ENCODE results near the gene SUSD4. TPM values are rescaled to one million over a fixed set of nuclear protein-coding genes. Genes with fewer than 3 reads are reported as not detected.

The SUSD4 gene
- total and polyA plus RNA-seq, 3 donors from 2014 or later, result 13.9 to 17.7 (median 13.9) TPM

DNA sequence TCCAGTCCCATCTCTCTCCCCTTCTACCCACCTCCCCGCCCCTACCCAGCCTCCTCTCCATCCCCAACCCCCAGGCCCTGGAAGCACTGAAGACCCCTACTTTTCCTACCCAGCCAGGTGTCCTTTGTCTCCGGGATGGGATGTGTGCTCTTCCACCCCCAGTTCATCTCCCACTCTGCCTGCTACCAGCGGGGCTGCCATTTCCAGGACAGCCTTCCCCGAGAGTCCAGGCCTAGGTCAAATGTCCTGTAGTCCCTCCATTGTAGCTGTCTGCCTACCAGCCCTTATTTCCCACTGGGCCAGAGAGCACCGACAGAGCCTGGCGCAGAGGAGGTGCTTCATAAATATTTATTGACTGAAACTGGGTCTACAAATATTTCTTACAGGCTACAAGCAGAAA is 148.9 kb downstream of the SUSD4 start:
- H3K9me3 ChIP-seq, result no peaks in the 10 kb centered on the region
- intact Hi-C loops (cut with DNase I; ENCODE audit: low total_unique reads), result no loop called here
- TF ChIP-seq POLR2A (IDR thresholded peaks at IDR 0.05), result no peak
- TF ChIP-seq, protein P1, sequence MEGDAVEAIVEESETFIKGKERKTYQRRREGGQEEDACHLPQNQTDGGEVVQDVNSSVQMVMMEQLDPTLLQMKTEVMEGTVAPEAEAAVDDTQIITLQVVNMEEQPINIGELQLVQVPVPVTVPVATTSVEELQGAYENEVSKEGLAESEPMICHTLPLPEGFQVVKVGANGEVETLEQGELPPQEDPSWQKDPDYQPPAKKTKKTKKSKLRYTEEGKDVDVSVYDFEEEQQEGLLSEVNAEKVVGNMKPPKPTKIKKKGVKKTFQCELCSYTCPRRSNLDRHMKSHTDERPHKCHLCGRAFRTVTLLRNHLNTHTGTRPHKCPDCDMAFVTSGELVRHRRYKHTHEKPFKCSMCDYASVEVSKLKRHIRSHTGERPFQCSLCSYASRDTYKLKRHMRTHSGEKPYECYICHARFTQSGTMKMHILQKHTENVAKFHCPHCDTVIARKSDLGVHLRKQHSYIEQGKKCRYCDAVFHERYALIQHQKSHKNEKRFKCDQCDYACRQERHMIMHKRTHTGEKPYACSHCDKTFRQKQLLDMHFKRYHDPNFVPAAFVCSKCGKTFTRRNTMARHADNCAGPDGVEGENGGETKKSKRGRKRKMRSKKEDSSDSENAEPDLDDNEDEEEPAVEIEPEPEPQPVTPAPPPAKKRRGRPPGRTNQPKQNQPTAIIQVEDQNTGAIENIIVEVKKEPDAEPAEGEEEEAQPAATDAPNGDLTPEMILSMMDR (IDR thresholded peaks at IDR 0.05), result no peak
- no peaks in the 10 kb centered on the region for H3K4me1 ChIP-seq
- 95 to 100% methylated on average over 6 of the region's 6 CpGs for WGBS, 2 donors
- no peak overlapping the region for H3K4me3 ChIP-seq
- H3K27me3 ChIP-seq, result no peaks in the 10 kb centered on the region
- DNase-seq, result no peak
- no peaks in the 10 kb centered on the region for H3K36me3 ChIP-seq (ENCODE audit: low read depth, missing control alignments)
- H3K27ac ChIP-seq, result no peak overlapping the region

GRCh38 chr1:223214261-223214807 is 149.6 kb downstream of the SUSD4 start:
- H3K27me3 ChIP-seq, result no peaks in the 10 kb centered on the region
- TF ChIP-seq, protein P1 (IDR thresholded peaks at IDR 0.05), result no peak
- no peak for TF ChIP-seq POLR2A (IDR thresholded peaks at IDR 0.05)
- no peak overlapping the region for H3K4me3 ChIP-seq
- intact Hi-C loops (cut with DNase I; ENCODE audit: low total_unique reads), result no loop called here
- no peaks in the 10 kb centered on the region for H3K36me3 ChIP-seq (ENCODE audit: low read depth, missing control alignments)
- 85 to 86% methylated on average over 5 of the region's 5 CpGs for WGBS, 2 donors
- H3K27ac ChIP-seq, result no peak overlapping the region
- no peak for DNase-seq
- no peaks in the 10 kb centered on the region for H3K4me1 ChIP-seq
- H3K9me3 ChIP-seq, result no peaks in the 10 kb centered on the region

GRCh38 chr1:223212441-223212840 is 151.5 kb downstream of the SUSD4 start:
- no peak for DNase-seq
- Histone ChIP-seq H3K27me3 (no peaks in the 10 kb centered on the region), H3K9me3 (no peaks in the 10 kb centered on the region), H3K4me1 (no peaks in the 10 kb centered on the region), H3K4me3 (no peak overlapping the region), H3K27ac (no peak overlapping the region), H3K36me3 (ENCODE audit: low read depth, missing control alignments) (no peaks in the 10 kb centered on the region)
- intact Hi-C loops (cut with DNase I; ENCODE audit: low total_unique reads), result no loop called here
- WGBS, 2 donors, result 71 to 86% methylated on average over 3 of the region's 3 CpGs
- no peak for TF ChIP-seq POLR2A (IDR thresholded peaks at IDR 0.05)
- TF ChIP-seq, protein P1 (IDR thresholded peaks at IDR 0.05), result no peak

- Histone ChIP-seq H3K4me3 (no peak overlapping the region), H3K27ac (no peak overlapping the region), H3K9me3 (no peaks in the 10 kb centered on the region), H3K27me3 (no peaks in the 10 kb centered on the region), H3K4me1 (no peaks in the 10 kb centered on the region), H3K36me3 (ENCODE audit: low read depth, missing control alignments) (no peaks in the 10 kb centered on the region)
- no peak for DNase-seq
- 93 to 96% methylated on average over 4 to 5 of the region's 5 CpGs for WGBS, 2 donors
- intact Hi-C loops (cut with DNase I; ENCODE audit: low total_unique reads), result no loop called here
- TF ChIP-seq POLR2A (IDR thresholded peaks at IDR 0.05), result no peak
- TF ChIP-seq, protein P1 (IDR thresholded peaks at IDR 0.05), result no peak
Observed at GRCh38 chr1:223211323-223211985, 152.5 kb downstream of the SUSD4 start.

GRCh38 chr1:223210788-223211120 is 153.2 kb downstream of the SUSD4 start:
- H3K4me1 ChIP-seq, result no peaks in the 10 kb centered on the region
- TF ChIP-seq, protein P1 (IDR thresholded peaks at IDR 0.05), result no peak
- no peak for TF ChIP-seq POLR2A (IDR thresholded peaks at IDR 0.05)
- no peak for DNase-seq
- no peak overlapping the region for H3K4me3 ChIP-seq
- no peaks in the 10 kb centered on the region for H3K27me3 ChIP-seq
- WGBS, 2 donors, result 89 to 90% methylated on average over 3 of the region's 3 CpGs
- no peaks in the 10 kb centered on the region for H3K9me3 ChIP-seq
- intact Hi-C loops (cut with DNase I; ENCODE audit: low total_unique reads), result no loop called here
- H3K27ac ChIP-seq, result no peak overlapping the region
- no peaks in the 10 kb centered on the region for H3K36me3 ChIP-seq (ENCODE audit: low read depth, missing control alignments)
